Retinal pigment epithelial cell (primary cell): ENCODE measurements around the gene GCLC.

ENCODE experiments used
- DNase-seq: peaks from one replicate; pipeline ENCODE4 v3.0.0-alpha.2; 2010; ENCODE audit warnings: low read depth
- H3K4me3 ChIP-seq: 2 replicates; pipeline ENCODE4 v1.5.1; 2011; ENCODE audit warnings: mild to moderate bottlenecking, low read length, control low read depth, moderate library complexity
- CTCF ChIP-seq: conservative IDR thresholded peaks from 2 replicates; pipeline ENCODE4 v1.5.1; 2011; ENCODE audit warnings: low read depth, low read length, control low read depth, inconsistent platforms

Gene GCLC

GRCh38 chr6:53469163-53469562, 75.7 kb downstream of the GCLC start:
- DNase-seq: no peak
- no peak for TF ChIP-seq CTCF
- H3K4me3 ChIP-seq: no peak overlapping the region

- TF ChIP-seq CTCF: no peak
- no peak for DNase-seq
- H3K4me3 ChIP-seq: no peak overlapping the region
Observed at GRCh38 chr6:53466257-53466656, 78.6 kb downstream of the GCLC start.

- DNase-seq: no peak
- H3K4me3 ChIP-seq: no peak overlapping the region
- TF ChIP-seq CTCF: no peak
Observed at GRCh38 chr6:53465732-53466131, 79.2 kb downstream of the GCLC start.

GRCh38 chr6:53464927-53465460, 79.9 kb downstream of the GCLC start:
- no peak for DNase-seq
- no peak for TF ChIP-seq CTCF

GRCh38 chr6:53464483-53464882, 80.4 kb downstream of the GCLC start:
- TF ChIP-seq CTCF: no peak
- no peak overlapping the region for H3K4me3 ChIP-seq
- no peak for DNase-seq

More at GRCh38 chr6:53464927-53465460, 79.9 kb downstream of the GCLC start:
- no peak overlapping the region for H3K4me3 ChIP-seq

- H3K4me3 ChIP-seq: no peak overlapping the region
- DNase-seq: no peak
- no peak for TF ChIP-seq CTCF
Observed at GRCh38 chr6:53461696-53462095, 83.2 kb downstream of the GCLC start.

- no peak for TF ChIP-seq CTCF
- no peak for DNase-seq
- H3K4me3 ChIP-seq: no peak overlapping the region
Observed at GRCh38 chr6:53461041-53461656, 83.8 kb downstream of the GCLC start.
